HG03159 (cell line): ENCODE data around the gene OGFR.

Experiments used
- ATAC-seq: cut with Tn5 transposase; IDR thresholded peaks from one replicate; pipeline ENCODE4 v1.9.1; 2021; ENCODE audit warnings: mild to moderate bottlenecking, moderate library complexity; ENCODE audit not compliant: unreplicated experiment

Gene OGFR

GRCh38 chr20:62856931-62857619 lies 52.4 kb downstream of the OGFR start:
- no peak for ATAC-seq

DNA sequence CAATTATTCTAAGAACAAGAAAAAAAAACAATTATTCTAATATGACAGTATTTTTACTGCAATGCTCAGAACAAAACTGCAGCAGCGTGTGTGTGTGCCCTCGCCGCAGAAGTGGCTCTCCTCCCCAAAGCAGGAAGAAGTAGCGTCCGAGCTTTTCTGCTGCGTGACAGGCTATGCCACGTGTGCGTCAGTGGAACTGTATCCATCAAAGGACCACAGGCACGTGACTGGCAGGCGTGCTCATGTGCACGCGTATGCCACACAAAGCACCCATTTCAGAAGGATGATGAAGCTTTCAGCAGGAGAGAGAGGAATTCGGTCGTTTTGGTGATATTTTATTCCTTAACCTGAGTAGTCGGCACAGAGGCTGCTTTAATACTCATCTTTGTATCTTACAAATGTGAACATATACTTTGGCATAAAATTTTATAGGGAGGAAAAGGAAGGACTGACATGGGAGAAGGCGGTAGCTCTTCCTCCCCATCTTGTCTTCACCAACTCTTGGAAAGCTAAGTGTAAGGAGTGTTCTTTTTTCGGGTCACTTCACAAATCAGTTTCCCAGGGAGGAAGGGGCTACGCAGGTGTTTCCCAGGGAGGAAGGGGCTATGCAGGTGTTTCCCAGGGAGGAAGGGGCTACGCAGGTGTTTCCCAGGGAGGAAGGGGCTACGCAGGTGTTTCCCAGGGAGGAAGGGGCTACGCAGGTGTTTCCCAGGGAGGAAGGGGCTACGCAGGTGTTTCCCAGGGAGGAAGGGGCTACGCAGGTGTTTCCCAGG lies 53.6 kb downstream of the OGFR start:
- ATAC-seq = no peak

- no peak for ATAC-seq
Observed at GRCh38 chr20:62859721-62860120, 55.1 kb downstream of the OGFR start.

GRCh38 chr20:62860391-62860923 lies 55.8 kb downstream of the OGFR start:
- ATAC-seq = no peak

GRCh38 chr20:62860924-62861691 lies 56.5 kb downstream of the OGFR start:
- ATAC-seq = peak; percentile 42

DNA sequence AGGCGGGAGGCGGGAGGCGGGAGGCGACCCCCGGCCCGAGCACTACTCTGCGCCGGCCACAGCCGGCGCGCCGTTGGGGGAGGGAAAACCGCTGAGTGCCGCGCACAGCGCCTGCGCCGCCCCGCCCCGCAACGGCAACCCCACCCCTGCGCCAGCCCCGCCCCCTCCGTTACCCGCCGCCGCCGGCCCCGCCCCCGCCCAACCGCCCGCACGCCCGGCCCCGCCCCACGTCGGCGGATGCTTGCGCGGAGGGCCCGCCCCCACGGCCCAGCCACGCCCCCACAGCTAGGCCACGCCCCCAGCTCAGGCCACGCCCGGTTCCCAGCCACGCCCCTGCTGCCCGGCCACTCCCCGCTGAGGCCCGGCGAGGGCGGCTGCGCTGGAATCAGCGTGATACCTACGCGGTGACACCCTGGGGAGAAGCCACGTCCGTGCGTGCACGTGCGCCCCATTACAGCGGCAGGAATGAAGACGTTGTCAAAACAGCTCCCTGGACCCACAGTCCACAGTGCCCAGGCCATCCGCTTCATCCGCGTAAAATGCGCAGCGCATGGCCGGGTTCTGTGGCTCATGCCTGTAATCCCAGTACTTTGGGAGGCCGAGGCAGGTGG lies 57.2 kb downstream of the OGFR start, which contains the start of gene TCFL5:
TCFL5 (minus strand) TSS at position 97 of the 611 bp plus-strand sequence. CDS start 152 bp downstream, outside the sequence.
- ATAC-seq = peak; percentile 58
